HFFc6 (cell line): Measurements from ENCODE around the gene TH. TPM values are rescaled to one million over a fixed set of nuclear protein-coding genes. Genes with fewer than 3 reads are reported as not detected.

Source experiments
- DNase-seq: peaks from one replicate; pipeline ENCODE4 v3.0.0-alpha.2; 2018
- H3K27ac Mint-ChIP-seq: 2 replicates; pipeline ENCODE4 v1.8.0; 2020; ENCODE audit warnings: mild to moderate bottlenecking, mixed read lengths
- H3K27me3 Mint-ChIP-seq: 2 replicates; pipeline ENCODE4 v1.8.0; 2021; ENCODE audit warnings: mild to moderate bottlenecking, moderate library complexity, mixed read lengths; ENCODE audit not compliant: insufficient read depth
- H3K36me3 Mint-ChIP-seq: 2 replicates; pipeline ENCODE4 v1.8.0; 2021; ENCODE audit warnings: low read depth, mixed read lengths
- H3K4me1 Mint-ChIP-seq: 2 replicates; pipeline ENCODE4 v1.8.0; 2020; ENCODE audit warnings: low read depth, mixed read lengths
- H3K4me3 Mint-ChIP-seq: 2 replicates; pipeline ENCODE4 v1.8.0; 2020; ENCODE audit warnings: mild to moderate bottlenecking, moderate library complexity, mixed read lengths
- H3K9me3 Mint-ChIP-seq: 2 replicates; pipeline ENCODE4 v1.8.0; 2020; ENCODE audit warnings: mild to moderate bottlenecking, mixed read lengths
- total RNA-seq, 6 experiments: library from RNA; stranded (reverse); fragmentation: NEBNext Ultra II Directional; extraction: Animal tissue kit (Norgen Biotek cat#: 25700); gene quantifications; 2 replicates in 1 of 6; 3 replicates in 5 of 6; pipeline ENCODE4 v1.2.3, GENCODE V29; 2021
- TF ChIP-seq, protein P1 (sequence below): fragments of 200-600 bp; sonication (generic); IDR thresholded peaks from 2 replicates; pipeline ENCODE4 v1.5.0; 2021; ENCODE audit warnings: antibody characterized with exemption, mild to moderate bottlenecking

Gene TH
- total RNA-seq, 6 experiments from 2014 or later: not detected

DNA sequence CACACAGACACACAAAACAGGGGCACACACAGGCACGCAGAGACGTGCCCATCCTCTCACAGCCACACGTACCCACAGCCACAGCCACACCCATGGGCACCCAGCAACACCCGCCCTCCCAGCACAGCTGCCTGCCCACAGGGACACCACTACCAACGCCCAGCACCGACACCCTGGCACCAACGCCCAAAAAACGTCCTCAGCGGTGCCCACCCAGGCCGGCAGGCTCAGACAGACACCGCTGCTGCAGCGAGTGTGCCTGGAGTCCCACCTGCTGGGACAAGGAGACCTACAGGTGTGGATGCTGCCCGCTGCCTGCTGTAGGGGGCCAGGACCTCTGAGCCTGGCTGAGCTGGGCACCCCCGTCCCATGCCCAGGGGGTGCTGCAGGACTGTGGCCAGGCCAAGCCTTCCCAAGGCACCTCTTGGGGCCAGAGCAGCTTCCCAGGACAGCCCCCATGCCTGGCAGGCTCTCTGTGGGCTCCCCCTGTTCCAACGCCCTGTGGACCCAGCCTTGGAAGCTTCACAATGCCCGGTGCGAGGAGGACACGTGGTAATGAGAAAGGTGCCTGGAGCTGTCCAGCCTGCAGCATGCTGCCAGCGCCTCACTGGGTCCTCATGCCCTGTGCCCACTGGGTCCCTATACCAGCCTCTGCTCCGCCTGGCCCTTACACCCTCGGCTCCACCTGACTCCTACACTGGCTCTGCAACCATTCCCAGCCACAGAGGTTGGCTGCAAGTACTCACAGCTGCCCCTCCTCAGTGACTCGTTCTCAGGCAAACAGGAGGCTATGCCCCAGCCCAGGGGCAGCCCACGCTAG is 45.8 kb upstream of the TH start:
- no peaks in the 10 kb centered on the region for H3K9me3 Mint-ChIP-seq
- no peaks in the 10 kb centered on the region for H3K4me1 Mint-ChIP-seq
- no peak overlapping the region for H3K27ac Mint-ChIP-seq
- TF ChIP-seq, protein P1, sequence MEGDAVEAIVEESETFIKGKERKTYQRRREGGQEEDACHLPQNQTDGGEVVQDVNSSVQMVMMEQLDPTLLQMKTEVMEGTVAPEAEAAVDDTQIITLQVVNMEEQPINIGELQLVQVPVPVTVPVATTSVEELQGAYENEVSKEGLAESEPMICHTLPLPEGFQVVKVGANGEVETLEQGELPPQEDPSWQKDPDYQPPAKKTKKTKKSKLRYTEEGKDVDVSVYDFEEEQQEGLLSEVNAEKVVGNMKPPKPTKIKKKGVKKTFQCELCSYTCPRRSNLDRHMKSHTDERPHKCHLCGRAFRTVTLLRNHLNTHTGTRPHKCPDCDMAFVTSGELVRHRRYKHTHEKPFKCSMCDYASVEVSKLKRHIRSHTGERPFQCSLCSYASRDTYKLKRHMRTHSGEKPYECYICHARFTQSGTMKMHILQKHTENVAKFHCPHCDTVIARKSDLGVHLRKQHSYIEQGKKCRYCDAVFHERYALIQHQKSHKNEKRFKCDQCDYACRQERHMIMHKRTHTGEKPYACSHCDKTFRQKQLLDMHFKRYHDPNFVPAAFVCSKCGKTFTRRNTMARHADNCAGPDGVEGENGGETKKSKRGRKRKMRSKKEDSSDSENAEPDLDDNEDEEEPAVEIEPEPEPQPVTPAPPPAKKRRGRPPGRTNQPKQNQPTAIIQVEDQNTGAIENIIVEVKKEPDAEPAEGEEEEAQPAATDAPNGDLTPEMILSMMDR: no peak
- DNase-seq: no peak
- peaks cover 29% of the 10 kb centered on the region for H3K27me3 Mint-ChIP-seq
- no peaks in the 10 kb centered on the region for H3K36me3 Mint-ChIP-seq
- no peak overlapping the region for H3K4me3 Mint-ChIP-seq

DNA sequence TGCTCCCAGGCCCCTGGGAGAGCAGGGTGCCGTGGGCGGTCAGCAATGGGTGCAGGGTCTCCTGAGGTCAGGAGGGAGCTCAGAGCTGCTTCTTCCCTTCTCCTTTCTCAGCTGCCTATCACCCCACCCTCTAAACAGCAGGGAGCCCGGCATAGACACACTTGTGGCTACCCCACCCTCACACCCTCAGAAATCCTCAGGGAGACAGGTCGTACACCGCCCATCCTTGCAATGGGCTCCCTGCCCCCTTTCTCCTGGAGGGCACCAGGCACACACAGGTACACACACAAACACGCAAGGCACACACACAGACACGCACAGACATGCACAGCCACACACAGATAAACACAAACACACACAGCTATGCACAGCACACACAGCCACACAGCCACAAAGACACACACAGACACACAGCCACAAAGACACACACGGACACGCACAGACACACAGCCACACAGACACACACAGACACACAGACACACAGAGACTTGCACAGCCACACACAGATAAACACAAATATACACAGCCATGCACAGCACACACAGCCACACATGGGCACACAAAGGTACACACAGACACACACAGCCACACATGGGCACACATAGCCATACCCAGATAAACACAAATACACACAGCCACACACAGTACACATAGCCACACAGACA is 44.9 kb upstream of the TH start:
- TF ChIP-seq, protein P1: no peak
- H3K4me3 Mint-ChIP-seq: no peak overlapping the region
- no peaks in the 10 kb centered on the region for H3K4me1 Mint-ChIP-seq
- H3K27me3 Mint-ChIP-seq: peaks cover 32% of the 10 kb centered on the region
- no peaks in the 10 kb centered on the region for H3K9me3 Mint-ChIP-seq
- no peaks in the 10 kb centered on the region for H3K36me3 Mint-ChIP-seq
- DNase-seq: no peak
- H3K27ac Mint-ChIP-seq: no peak overlapping the region

DNA sequence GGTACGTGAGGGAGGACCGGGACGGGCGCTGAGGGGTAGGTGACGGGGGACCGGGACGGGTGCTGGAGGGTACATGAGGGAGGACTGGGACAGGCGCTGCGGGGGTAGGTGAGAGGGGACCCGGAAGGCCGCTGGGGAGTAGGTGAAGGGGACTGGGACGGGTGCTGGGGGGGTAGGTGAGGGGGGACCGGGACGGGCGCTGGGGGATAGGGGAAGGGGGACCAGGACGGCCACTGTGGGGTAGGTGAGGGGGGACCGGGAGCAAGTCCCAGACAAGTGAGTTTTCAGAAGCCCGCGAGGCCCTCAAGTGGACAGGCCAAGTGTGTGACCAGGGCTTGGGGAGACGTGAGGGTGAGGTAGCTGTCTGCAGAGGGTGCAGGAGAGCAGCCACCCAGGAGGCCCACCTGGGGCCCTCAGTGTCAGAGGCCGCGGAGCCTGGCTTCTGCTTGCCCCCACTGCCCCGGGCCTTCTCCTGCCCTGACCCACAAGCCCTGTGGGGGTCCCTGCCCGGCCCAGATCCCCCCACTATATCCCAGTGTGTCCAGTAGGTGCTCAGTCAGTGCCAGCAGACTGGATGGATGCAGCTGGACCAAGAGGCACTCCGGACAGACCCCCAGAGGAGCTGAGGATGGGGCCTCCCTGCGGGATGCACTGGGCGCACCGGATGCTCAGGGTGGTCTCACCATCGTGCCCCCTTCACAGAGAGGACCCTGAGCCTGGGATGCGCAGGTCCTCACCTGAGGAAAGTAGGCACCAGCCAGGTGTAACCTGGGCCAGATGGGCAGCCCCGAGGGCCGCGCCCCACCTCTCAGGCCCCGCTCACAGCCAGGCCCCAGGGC is 44.2 kb upstream of the TH start:
- H3K4me3 Mint-ChIP-seq: no peak overlapping the region
- H3K36me3 Mint-ChIP-seq: no peaks in the 10 kb centered on the region
- no peaks in the 10 kb centered on the region for H3K9me3 Mint-ChIP-seq
- no peak for DNase-seq
- peaks cover 33% of the 10 kb centered on the region for H3K27me3 Mint-ChIP-seq
- TF ChIP-seq, protein P1: no peak
- no peaks in the 10 kb centered on the region for H3K4me1 Mint-ChIP-seq
- no peak overlapping the region for H3K27ac Mint-ChIP-seq

DNA sequence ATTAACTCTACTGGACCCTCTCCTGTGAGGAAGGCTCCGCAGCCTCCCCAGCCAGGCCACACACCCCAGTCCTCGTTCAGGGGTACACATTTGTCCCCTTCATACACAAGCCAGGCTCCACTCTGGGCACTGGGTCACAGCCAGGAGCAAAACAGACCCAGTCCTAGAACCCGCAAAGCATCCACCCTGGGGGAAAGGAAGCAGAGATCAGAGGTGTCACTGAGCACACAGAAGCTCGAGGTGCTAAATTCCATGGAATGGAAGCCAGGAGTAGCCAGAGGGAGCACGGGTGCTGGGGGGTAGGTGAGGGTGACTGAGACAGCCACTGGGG is 43.6 kb upstream of the TH start:
- no peaks in the 10 kb centered on the region for H3K9me3 Mint-ChIP-seq
- no peak for DNase-seq
- TF ChIP-seq, protein P1: no peak
- H3K4me1 Mint-ChIP-seq: no peaks in the 10 kb centered on the region
- peaks cover 36% of the 10 kb centered on the region for H3K27me3 Mint-ChIP-seq
- no peak overlapping the region for H3K27ac Mint-ChIP-seq
- H3K36me3 Mint-ChIP-seq: no peaks in the 10 kb centered on the region
- H3K4me3 Mint-ChIP-seq: no peak overlapping the region

DNA sequence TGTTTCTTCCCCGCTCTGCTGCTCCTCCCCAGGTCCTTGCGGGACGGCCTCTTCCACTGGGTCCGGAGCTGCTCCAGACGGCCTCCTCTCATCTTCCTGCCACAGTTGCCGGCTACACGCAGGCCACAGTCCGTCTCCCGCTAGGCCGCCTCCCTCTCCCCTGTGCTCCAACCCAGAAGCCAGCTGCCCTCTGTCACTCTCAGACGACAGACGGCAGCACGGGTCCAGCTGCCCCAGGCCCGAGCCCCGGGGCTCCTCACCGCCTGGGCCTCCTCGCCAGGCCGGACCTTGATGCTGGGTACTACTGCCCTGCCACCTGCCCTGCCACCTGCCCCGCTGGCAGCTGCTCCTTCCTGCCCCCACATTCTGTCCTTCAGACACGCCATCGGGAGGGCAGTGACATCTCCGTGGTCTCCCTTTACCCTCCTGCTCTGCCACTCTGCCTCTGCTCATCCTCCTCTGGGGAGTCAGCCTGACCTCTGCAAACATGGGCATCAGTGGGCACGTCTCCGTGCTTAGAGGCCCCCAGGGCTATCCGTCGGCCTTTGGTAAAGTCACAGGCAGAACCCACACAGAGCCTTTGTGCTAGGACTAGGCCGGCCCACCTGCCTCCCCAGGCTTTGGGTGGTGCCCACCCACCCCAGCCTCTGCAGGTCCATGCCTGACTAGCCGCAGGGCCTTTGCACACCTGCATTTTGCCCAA is 43.1 kb upstream of the TH start:
- Mint-ChIP-seq H3K27ac (no peak overlapping the region), H3K9me3 (no peaks in the 10 kb centered on the region), H3K36me3 (no peaks in the 10 kb centered on the region), H3K4me3 (no peak overlapping the region), H3K4me1 (no peaks in the 10 kb centered on the region), H3K27me3 (peaks cover 36% of the 10 kb centered on the region)
- no peak for DNase-seq
- TF ChIP-seq, protein P1: no peak
